ENCODE results near the gene CCDC112.

DNA sequence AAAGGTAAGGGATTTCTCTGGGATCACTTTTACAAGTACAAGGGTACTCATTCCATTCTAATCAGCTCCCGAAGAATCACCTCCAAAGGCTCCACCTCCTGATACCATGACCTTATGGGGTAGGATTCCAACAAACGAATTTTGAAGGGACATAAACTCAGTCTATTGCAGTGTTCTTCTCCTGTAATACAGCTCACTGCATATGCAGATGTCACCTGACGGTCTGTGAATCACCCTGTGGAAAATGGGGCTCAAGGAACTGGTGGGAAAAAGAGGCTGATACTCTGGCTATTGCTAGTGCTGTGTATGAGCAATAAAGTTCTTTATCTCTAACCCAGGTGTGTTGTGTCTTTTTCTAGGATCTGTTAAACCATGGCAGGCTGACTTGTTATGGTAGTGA, 42.4 kb upstream of the CCDC112 start:
- TF ChIP-seq CTCF (optimal IDR thresholded peaks at IDR 0.05 in 1 of 3, IDR thresholded peaks at IDR 0.05 in 1 of 3, conservative IDR thresholded peaks at IDR 0.05 in 1 of 3; ENCODE audit: extremely low read depth in 1 of 3, insufficient read depth in 2 of 3, low read length in 3 of 3) = no peak
- no peak for TF ChIP-seq EZH2 (IDR thresholded peaks at IDR 0.05; ENCODE audit: low read length)

All from keratinocyte (primary cell).